GM18502 (cell line): ENCODE measurements around the gene SENP8.
A peak's percentile ranks its signal among the peaks of the same experiment; 100 is the strongest.
"Not testable (repeated sequence)": the region's sequence is repeated elsewhere in the genome, so short reads cannot be mapped to it uniquely, and the experiment has no call there.

Experiments used
- ATAC-seq: cut with Tn5 transposase; IDR thresholded peaks from one replicate; pipeline ENCODE4 v1.9.1; 2021; ENCODE audit warnings: mild to moderate bottlenecking; ENCODE audit not compliant: unreplicated experiment, poor library complexity

SENP8 gene

DNA sequence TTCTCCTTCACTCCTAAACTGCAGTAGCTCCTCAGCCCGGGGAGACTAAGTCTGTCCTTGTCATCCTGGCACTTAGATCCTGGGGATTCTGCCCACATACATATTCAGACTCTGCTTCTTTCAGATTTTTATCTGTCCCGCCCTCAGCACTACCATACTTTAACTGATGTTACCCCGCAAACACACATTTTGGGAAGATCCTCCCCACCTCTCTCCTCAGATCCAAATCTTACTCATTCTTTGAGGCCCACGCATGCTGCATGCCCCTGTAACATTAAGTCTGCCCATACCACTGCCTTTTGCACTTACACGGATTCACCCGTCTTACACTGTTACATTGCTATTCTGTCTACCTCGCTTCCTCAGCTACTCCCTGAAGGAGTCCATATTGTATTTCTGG is 36.1 kb downstream of the SENP8 start:
- ATAC-seq = no peak

DNA sequence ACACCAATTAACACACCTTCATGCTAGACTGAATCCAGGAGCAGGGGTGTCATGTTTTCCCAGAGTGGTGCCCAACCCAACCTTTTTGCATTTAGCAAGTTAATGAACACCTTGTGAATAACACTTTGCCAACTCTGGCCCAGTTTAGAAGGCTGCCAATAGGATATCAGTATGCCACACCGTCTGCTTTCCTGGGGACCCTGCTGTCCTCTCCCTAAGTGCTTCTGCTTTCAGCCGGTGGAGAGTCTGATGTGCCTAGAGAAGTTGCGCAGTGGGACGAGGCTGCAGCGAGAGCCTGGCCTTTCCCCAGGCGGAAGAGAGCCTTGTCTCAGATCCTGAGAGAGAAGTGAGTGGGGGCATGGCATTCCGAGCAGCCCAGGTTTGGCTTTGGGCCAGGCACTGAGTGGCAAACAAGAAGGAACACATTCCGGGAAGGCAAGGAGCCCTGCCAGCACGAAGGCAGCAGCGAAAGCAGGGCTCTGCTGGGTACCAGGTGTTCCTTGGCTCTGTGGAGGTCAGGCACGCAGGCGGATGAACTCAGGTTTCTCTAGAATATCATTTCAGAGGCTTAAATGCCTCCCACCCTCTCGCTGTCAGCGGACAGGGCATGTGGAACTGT is 36.9 kb downstream of the SENP8 start:
- no peak for ATAC-seq

DNA sequence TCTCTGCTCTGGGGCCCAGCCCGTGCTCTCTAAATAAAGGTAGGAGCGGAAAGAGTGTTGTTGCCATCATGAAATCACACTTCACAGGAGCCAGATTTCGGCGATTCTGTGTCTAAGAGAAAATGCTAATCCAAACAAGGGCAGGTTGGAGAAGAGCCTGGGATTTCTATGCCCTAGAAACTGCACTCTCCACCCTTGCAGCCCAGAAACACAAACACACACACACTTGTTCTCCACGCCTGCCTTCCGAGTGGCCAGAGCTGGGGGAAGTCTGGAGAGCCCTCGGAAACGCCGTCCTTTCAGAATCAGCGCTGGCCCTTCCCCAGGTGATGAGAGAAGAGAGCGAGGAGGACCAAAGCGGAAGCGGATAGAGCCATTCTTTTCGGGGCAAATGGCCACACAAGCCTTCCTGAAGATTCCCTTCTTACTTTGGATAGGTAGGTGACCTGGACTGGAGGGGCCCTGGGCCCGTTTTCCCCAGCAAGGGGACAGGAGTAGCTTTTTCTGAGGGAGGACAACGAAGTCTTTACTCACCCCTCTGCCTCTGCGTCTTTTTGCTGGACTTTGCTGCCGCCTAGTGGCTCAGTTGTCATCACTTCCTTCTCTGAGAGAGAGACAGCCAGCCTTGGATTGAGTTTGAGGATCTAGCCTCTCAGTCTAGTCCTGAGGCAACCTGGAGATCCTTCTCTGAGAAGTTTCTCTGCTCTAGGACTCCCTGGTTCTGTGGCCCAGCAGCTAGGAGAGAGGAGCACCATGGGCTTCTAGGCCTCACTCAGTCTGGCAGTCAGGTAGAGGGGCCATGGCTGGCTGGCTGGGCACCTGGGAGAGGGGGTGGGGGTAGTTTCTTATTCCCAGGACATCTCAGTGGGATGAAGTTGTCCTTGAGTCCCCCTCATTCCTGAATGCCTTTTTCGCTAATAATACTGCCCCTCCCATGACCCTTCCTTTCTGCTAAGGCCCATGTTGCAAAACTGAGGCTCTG is 37.7 kb downstream of the SENP8 start:
- ATAC-seq = peak; percentile 66

DNA sequence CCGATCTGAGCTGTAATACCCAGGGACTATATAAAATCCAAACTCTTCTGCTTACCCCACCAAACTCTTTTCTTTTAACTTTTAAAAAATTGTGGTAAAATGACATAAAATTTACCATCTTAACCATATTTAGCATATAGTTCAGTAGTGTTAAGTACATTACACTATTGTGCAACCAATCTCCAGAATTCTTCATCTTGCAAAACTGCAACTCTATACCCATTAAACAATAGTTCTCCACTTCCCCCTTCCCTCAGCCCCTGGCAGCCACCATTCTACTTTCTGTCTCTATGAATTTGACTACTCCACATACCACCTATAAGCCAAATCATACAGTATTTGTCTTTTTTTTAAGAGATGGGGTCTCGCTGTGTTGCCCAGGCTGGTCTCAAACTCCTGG is 38.7 kb downstream of the SENP8 start:
- ATAC-seq = no peak

DNA sequence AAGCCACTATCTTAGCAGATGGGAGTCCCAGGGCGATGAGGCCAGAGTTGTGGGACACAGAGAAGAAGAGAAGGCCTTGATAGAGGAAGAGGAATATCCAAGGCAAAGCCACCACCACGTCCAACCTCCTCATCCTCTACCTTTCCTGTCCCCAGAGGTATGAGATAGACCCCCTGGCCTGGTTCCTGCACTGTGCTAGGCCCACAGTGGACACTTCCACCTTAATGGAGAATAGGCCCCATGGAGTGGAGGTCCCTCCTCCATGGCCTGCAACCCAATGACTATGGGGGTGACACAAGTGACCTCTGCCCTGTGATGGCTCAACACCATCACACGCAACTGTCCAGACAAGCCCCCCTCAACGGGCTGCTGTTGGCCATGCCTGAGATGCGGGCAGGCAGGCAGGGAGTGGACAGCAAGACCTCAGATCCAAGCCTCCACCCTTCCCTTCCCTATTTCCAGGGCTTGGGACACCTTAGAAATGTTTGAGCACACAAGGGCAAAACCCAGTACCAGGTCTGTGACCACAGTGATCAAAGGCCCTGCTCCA is 42.6 kb downstream of the SENP8 start:
- no peak for ATAC-seq

DNA sequence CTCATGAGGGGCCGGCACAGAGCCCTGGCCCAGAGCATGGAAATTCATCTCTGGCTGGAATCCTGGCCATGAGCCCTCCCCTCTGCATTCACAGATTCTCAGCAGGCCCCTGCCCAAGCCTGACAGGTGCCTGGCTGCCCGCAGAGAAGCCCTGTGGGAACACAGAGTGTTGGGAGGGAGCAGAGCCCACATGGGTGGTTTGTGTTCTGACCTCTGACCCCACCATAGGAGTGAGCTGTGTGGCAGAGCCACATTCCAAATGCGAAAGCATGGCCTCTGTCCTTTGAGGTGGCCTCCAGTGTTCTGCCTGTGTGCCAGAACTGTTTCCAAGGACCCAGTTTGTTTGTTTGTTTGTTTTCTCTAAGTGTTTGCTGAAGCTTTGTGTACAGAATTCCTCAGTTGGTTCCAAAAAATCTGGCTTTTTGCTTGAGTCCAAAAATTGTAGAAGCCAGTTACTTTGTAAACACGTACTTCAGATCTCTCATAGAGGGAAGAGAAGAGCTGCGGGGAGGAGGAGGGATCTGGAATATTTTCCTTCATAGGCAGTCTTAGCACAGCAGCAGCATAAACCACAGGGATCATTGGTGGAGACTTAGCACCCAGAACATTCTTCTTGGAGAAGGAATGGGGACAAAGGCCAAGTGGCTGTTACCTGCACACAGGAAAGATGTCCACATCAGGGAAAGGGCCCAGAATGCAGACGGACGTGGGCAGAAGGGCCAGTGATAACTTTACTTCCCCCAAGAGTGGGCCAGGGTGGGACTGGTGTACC is 43.3 kb downstream of the SENP8 start:
- no peak for ATAC-seq

DNA sequence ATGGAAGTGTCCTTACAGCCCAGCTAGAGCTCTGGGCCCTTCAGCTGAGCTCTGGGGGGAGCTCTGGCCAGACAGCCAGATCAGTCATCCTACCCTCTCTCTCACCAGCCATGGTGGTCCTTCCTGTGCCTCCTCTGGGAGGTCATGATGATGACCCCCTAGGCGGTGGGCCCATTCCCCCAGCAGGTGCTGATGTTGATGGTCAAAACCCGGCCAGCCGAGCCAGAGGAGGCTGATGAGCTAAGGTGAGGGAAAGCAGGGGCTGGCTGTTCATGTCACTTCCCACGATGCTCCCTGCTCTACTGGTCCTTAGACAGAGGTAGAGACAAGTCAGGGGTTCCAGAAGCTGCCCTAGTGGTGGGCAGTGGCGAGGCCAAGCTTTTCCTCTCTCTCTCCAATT is 44.4 kb downstream of the SENP8 start:
- no peak for ATAC-seq

DNA sequence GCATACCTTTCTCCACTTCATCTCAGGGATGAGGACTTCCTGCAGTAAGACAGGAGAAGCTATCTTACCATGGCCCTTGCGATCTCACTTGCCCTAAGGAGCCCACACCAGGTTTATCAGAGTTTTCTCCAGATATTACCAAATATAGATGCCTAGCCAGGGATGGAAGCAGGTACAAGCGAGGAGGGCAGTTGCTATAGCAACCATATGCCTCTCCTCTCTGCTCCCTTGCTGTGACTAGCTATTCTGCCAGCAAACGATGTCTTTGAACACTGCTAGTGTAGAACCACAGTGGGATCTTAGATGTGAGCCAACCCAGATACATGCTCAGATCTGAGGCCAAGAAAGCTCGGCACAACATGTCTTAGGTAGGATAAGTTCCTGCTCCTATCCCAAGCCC is 45.5 kb downstream of the SENP8 start:
- ATAC-seq = no peak

DNA sequence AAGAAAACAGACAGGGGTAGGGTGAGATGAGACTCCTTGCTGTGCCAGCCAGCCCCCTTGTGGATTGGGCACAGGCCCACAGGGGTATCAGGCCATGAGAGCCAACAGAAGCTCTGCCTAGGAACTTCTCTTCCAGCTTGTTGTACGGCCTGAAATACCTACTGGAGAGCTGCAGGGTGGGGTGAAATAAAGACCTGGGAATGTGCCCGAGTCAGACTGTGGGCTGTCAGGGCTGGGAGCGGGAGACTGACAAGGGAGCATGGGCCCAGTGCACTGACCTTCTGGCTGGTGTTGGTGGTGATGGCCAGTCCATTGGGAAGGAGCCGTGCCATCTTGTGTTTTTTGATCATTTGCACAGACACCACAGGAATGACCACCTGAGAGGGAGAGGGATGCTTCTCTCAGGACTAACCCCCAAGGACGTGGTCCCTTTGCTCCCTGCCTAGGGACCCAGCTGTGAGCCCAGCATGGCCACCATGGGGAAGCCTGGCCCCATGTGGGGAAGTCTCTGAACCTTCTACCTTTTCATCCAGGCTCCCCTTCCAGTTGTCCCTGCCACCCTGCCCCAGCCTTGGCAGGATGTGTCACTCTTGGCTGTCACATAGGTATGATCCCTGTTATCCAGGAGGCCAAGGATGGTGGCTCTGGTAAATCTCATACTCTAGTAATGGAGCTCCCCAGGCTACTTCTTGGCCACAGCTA is 48.7 kb downstream of the SENP8 start:
- no peak for ATAC-seq

DNA sequence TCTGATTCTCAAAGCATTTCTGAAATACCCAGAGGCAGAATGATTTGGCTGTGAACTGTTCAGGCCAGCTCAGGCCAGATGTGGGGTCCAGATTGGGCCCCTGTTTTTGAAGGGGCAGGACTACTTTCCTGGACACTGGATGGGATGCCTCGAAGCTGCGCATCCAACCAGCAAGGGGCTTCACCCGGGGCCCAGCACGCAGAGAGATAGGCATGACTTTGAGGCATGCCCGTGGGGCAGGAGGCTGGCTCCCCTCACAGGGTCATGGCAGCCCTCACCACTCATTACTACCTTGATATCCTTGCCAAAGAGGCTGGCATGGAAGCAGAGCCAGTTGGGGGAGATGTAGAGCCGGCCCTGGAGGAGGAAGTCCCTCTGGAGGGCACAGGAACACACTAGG is 49.2 kb downstream of the SENP8 start:
- no peak for ATAC-seq

DNA sequence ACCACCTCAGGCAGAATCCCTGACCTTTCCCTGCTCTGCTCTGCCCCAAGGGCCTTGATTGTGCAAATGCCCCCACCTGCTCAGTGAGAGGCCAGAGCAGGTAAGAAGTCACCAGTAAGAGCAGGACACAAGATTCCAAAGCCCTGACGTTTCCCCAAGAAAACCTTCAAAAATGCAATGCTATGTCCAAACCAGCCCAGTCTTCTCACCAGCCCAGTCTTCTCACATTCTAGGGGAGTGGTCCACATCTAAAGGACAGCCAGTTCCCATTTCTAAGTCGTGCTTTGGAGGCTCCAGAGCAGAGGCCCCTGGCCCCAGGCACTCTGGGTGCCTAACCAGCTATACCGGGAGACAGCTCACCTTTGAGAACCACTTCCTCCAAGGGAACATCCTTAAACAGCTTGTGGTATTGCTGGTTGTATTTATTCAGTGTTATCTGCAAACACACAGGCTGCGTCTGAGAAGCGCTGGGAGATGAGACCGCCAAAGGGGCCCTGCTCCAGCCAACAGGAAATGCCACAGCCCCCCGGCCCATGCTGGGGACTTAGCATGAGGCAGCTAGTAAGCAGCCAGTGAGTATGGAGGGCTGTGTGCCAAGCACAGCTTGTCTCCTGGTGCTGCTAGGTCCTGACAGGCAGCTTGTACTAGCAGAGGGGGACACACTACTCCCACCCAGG is 50.1 kb downstream of the SENP8 start:
- ATAC-seq = no peak

DNA sequence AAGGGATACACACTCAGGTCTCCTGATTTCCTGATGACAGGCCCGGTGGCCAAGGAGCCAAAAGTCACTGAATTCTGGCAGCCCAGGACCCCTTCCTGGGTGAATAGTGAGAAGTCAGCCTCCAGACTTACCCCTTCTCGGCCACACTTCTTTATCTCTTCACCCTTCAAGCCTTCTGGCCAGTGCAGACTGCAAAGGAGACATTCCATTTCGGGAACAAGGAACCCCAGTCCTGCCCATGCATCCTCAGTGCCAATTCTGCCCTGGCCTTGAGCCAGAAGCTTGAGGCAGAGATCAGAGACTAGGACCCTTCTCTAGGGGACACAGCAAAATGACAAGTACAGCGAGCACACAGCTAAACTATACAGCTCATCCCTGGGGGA is 50.6 kb downstream of the SENP8 start:
- no peak for ATAC-seq

DNA sequence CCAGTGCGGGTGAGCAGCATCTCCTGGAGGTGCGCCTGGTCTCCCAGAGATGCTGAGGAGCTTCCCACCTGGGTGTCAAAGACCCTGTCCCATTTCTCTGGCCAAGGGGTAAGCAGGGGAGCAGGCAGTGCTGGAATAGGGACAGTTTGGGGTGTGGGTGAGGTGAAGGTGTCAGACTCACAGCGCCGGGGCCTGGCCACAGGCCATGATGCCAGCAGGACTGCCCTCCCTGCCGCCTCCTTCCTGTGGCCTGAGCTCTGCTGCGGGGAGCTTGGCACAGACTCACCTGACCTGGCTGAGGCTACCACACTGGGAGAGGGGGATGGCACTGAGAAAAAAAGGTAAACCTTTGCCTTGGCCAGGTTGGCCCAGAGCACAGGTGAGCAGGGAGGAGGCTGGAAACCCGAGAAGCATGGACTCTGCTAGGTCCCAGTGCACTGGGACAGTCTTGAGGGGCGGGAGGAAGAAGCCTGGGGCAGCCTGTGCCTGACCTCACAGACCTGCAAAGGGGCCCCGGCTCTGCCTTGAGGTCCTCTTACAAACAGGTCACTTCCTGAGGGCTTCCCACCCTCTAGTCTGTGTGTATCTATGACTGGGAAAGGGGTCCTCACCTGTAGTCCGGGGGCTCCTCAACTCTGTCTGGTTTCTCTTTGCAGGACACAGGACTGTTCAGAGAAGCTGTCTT is 51.2 kb downstream of the SENP8 start:
- ATAC-seq = no peak

DNA sequence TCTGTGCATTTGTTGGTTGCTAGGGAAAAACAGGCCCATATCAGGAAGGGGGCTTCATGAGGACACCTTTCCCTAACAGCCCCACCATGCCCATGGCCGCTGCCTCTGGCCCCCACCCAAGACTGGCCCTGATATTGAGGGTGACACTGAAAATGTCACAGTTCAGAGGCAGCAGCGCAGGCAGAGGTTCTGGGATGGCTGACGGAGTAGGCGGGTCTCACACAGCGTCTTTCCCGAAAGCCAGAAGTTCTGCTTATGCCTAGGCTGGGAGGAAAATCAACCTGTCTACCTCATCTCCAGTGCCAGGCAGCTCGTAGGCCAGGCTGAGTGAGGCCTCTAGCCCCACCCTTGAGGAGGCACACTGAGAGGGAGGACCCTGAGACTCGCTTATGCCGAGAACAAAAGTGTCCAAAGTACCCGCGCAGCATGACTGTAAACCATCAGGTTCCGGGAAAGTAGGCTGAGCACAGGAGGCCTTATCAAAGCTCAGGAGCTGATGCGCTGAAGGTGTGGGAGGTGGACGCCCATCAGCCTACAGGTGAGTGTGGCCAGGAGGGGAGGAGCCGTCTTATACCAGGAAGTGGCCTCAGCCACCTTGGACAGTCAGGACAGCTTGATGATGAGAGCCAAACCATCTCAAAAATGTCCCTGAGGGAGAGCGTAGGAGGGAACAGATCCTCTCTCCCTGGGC is 51.9 kb downstream of the SENP8 start:
- ATAC-seq = no peak

DNA sequence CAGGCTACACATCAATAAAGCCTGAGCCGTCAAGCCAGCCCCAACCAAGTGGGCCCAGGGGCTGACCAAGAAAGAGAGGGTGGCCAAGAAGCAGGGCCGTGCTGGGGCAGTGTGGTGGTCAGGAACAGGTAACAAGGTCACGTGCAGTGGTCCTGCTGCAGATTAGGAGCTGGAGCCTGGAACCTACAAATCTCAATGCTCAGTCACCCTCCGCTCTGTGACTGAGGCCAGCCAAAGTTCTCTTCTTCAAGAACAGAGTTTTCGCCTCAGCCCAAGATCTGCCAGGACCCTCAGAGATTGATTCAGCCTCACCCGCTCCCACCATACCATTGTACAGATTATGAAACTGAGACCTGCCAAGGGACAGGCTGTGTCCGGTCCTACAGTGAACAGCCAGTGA is 52.5 kb downstream of the SENP8 start:
- no peak for ATAC-seq

DNA sequence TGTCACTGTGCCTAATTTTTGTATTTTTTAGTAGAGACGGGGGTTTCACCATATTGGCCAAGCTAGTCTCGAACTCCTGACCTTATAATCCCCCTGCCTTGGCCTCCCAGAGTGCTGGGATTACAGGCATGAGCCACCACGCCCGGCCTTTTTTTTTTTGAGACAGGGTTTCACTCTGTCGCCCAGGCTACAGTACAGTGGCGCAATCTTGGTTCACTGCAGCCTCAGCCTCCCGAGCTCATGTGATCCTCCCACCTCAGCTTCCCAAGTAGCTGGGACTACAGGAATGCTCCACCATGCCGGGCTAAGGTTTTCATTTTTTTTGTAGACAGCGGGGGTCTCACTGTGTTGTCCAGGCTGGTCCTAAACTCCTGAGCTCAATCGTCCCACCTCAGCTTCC is 53.8 kb downstream of the SENP8 start:
- not testable (repeated sequence) for ATAC-seq

DNA sequence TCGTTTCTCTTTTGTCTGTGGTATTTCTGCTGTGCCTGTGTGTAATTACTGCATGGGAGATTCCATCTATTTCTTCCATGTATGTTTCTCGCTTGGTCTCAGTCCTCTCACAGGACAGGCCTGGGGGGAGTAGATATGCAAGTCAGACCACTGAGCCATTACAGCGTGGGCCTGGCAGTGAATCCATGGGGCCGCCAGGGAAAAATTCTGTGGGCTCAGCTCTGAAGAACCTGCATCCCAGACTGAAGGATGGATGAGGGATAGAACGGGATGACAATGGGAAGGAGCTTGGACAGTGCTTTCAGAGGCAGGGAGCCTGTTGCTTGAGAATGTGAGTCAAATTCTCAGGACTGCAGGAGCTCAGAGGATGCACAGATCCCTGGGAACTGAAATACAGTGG is 54.6 kb downstream of the SENP8 start:
- ATAC-seq = no peak

DNA sequence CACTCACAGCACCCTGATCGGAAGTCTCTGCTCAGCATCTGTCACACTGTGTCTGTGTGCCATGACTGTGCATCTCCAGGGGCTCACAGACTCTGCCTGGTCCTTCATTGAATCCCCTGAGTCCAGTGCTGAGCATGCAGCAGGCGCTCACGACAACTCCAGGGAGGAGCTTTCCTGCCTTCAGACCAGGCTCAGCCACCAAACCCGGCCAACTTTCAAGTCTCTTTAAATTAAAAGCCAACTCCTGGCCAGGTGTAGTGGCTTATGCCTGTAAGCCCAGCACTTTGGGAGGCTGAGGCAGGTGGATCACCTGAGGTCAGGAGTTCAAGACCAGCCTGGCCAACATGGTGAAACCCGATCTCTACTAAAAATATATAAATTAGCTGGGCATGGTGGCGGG is 55.2 kb downstream of the SENP8 start:
- no peak for ATAC-seq
